HG02840 (cell line): ENCODE results near the gene GPR3.
"Not testable (repeated sequence)": the region's sequence is repeated elsewhere in the genome, so short reads cannot be mapped to it uniquely, and the experiment has no call there.

Experiments
- ATAC-seq: cut with Tn5 transposase; IDR thresholded peaks from one replicate; pipeline ENCODE4 v1.9.1; 2021; ENCODE audit warnings: mild to moderate bottlenecking, moderate library complexity, moderate number of reproducible peaks; ENCODE audit not compliant: unreplicated experiment, low FRiP score

GPR3 gene

DNA sequence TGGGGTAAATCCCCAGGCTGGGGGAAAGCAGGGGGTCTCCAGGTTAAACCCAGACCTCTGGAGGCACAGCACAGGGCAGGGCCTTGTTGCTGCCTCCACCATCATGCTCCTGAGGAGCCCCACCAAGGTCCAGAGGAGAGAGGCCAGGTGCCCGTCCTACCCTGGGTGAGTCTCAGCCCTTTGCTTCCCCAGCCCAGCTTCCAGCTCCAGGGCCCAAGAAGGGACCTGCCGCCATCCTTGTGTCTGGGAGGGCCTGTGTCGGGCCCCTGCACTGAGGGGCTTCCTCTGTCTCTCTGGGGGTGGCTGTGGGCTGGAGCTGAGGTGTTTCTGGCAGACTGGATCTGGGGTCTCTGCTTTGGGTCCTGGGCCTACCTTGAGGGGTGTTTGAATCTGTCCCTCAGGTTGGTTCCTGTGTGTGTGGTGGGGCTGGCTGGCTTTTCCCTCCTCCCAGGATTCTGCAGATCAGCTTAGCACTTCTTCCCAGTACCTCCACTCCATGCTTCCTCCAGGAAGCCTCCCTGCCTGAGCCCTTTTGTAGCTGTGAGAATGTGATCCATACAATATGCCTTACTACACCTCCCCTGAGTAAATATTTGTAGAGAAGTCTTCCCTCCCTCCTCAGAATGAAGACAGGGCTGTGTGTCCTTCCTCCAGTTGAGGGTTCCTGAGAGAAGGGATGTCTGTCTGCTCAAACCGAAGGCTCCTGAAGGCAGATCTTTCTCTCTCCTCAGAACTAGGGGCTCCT is 6.2 kb downstream of the GPR3 start:
- no peak for ATAC-seq

DNA sequence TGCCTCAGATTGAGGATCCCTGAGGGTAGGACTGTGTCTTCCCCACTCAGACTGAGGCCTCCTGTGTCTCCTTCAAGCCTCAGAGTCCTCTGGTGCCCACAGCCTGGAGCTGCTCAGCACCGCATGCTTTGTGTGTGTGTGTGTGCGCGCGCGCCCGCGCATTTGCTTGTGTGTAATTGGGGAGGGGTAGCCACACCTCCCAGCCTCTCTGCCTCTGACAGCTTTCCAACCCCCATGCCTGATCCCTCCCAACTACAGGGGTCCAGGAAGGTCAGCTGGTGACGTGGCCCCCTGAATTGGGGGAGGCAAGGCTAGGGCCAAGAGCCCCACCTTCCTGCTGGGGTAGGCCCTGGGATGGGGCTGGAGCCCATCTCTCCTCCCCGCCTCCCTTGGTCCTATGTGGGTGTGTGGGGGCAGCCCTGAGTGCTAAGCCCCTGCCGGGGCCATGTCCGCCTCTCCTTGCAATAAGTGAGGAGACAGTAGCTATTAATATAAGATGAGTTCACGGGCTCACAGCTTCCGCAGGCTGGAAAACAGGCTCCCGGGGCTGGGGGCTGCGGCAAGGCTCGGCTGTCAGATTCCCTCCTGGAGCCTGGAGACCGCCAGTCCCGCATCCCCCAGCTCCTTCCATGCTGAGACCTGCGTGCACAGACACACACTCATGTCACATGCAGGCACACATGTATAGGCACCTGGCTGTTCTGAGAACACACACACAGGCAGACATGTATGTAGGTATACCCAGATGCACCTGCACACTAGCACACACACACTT is 7.0 kb downstream of the GPR3 start:
- ATAC-seq = no peak

DNA sequence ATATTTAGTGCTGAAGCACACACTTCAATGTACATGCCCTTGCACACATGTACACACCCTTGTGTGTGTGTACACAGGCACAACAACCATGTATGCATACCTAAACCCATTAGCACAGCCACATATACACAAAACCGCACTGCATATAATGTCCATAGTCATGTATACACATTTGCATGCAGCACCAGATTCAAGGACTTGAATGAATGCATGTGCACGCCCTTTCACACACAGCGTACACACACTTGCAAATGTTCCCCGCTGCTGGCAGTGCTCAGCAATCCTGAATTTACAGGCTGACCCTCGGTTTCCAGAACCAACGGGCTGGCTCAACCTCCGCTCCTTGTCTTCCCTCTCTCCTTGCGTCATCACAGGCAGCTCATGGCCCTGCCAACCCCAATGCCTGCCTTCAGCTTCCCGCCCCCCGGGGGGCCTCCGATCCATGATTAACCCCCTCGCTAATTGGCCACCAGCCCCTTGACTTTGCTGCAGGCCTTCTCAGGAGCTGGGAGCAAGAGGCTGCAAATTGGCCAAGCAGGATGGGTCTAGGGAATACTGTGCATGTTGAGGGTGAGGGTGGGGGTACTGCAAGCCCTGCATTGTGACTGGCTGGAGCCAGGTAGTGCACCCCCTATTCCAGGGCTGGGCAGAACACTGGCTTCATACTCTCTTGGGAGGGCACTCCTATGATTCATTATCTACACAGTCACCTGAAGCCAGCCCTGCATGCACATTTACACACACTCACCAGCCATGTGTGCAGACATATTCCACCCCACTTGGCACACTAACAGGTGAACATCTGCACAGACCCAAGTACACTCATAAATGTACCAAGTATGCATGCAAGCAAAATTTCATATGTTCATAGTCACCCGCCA is 7.9 kb downstream of the GPR3 start:
- no peak for ATAC-seq

DNA sequence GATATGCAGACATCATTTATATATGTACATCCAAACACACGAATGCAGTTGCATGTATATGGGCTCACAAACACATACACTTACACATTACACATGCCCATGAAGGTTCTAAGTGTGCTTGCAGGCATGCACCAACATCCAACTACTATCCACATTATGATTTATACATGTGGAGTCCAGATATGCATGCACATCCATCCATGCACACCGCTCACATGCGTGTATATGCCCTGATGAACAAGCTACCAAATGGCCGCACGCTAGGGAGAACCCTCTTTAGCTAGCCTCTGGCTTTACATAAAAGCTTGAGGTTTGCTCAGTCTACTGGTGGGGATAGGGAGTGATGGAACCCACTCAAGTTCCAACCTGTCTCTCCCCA is 8.5 kb downstream of the GPR3 start:
- no peak for ATAC-seq

DNA sequence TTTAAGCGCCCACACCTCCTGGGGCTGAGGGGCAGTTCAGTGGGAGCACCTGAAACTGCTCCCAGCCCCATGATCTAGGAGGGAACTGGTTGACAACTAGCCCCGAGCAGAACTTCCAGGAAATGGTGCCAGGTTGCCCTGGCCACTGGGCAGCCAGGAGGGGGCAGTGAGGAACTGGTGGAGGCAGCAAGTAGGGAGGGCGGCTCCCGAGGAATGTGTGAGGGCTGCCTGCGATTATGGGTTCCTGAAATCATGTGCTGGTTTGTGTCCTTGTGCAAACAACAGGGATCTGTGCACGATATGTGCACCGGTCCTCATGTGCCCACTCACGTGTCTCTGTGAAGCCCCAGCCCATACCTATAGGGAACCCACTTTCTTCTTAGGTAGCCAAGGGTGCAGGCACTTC is 9.9 kb downstream of the GPR3 start:
- no peak for ATAC-seq

DNA sequence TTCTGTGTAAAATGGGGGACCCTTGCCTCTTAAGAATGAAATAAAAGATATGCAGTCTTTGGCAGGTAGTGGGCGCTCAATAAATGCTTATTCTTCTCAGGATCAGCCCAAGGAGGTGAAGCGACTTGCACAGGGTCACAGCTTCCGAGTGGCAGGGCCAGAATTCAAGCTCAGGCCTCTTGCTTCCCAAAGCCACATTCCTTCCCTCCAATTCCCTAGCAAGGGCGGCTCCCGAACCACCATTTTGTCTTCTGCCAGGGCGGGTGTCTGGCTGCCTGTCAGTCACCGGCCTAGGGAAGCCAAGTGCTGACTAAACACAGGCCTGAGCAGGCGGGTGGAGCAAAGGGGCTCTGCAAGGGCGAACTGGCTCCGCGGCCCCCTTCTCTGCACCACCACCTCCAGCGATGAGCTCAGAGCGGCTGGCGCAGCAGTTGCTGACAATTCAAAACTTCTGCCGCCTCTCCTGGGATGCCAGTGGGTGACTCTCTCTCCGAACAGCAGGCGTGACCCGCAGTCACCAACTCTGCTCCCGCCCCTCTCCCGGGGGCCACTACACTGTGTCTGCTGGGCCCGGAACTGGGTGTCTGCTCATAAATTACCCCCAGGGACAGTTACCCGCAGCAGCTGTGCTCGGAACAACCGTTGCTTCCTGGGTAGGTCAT is 10.8 kb downstream of the GPR3 start:
- no peak for ATAC-seq

DNA sequence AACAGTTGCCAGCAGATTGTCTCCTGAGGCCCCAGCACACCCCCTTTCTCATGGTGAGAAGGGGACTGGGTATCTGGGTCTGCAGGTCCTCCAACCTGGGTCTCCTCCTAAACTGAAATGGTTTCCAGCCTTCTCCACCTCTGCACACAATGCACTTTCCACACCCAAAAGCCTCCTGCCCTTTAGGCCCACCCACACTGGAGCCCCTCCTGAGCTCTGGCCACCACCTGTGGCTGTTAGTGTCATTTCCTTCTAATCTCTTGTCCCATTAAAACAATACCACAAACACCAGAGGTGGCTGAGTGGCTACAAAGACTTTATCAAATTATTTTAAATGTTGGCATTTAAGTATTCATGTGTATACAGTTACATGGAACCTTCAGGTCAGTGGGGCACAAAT is 11.5 kb downstream of the GPR3 start:
- no peak for ATAC-seq

DNA sequence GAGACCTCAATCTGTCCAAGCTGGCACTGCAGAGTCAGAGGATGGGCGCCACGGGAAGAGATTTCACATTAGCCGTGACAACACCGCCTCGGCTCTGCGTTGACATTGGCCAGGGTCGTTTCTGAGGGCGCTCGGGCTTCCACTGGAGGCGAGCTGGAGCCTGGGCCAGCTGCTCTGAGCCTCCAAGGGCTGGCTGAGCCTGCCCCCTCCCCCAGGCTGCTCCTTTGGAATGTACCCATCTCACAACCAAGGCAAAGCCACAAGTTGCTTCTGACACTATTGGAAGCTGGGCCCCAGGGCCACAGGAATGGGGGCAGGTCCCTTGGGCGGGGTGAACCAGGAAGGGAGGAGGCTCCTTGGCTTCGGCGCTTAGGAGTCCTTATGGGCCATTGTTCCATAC is 12.7 kb downstream of the GPR3 start:
- no peak for ATAC-seq

DNA sequence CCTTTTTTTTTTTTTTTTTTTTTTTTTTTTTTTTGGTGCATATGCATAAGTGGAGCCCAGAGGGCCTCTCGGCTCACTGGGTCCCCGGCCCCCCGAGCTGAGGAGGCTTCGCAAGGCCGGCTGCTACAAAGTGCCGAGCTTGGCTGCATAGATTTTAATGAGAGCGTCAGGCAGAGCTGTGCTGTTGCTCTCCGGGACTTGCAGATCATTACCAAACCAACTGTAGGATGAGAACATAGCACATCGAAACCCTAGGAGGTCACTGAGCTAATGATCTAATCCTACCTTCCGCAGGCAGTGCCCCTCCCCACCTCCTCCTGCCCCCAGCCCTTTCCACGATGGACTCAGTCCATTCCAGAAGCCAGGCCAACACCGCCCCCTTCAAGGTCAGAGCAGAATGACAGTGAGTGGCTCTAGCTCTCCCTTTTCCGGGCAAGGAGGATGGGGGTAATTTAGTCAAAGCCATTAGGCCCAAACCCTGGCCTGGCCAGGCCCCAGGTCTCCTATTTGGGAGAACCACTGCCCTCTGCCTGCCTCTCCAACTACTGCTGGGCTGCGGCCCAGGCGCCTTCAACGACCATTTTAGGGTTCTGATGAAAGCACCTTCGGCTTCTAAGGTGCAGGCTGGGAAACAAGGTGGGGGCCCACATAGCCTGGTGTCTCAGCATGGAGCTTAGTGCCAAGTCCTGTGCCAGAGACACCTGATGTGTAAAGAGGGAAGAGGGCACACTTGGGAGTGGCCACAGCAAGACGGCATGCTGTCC is 13.4 kb downstream of the GPR3 start:
- ATAC-seq = not testable (repeated sequence)

DNA sequence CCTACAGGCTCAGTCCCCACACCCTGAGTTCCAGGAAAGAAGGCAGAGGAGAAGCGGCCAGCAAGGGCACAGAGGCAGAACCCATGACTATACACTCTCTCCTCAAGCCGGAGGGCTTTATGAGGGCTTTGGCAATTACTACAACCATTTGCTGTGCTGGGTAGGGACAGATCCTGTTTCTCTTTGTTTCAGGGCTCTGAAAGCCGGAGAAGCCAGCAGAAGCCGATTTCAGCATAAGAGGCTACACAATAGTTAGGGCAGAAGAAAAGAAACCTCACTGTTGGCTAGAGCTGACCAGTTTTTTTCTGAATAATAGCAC is 13.9 kb downstream of the GPR3 start:
- no peak for ATAC-seq

DNA sequence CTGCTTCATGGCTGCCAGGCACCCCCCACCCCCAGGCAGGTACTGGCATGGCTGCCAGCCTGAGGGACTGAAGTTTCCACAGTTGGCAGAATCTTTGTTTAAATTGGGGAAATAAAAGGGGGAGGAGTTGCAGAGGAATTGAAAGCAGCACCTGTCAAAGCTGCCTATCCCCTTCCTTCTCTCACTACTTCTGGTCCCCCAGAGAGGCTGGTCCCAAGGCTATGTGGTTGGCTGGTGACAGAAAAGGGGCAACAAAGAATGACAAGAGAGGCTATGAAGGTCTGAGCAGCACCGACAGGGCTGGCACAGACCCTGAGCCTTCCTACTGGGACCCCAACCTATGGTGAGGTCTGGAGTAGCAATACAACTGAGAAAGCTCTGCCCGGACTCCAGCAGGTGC is 14.4 kb downstream of the GPR3 start:
- ATAC-seq = not testable (repeated sequence)

DNA sequence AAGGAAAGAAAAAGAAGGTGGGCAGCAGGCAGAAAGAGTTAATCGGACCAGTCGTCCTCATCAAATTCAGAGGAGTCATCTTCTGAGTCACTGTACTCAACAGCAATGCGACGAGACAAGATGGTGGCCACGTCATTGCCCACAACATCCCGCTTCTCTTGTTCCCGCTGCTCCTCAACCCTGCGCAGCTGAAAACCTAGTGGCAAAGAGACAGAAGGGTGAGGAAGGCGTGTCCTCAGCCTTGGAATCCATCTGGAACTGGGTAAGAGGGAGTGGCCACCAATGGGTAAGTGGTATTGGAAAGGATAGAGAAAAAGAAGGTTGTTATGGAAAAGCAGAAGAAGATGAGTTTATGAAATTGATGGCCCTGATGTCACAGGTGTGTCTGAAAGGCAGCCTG is 15.7 kb downstream of the GPR3 start:
- ATAC-seq = no peak

DNA sequence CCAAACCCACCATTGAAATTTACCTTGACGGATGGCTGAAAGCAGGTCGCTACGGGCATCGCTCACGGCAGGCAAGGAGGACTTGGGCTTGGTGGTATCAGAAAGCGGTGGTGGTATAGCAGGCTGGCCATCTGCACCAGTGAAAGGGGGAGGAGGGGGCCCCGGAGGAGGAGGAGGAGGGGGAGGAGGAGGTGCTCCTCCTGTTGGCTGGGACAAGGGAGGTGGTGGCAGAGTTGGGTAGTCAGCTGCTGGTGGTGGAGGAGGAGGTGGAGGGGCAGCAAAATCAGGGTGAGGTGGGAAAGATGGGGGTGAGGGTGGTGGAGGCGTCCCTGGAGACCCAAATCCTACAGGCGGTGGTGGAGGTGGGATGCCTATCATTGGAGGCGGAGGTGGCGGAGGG is 17.2 kb downstream of the GPR3 start:
- ATAC-seq = no peak

DNA sequence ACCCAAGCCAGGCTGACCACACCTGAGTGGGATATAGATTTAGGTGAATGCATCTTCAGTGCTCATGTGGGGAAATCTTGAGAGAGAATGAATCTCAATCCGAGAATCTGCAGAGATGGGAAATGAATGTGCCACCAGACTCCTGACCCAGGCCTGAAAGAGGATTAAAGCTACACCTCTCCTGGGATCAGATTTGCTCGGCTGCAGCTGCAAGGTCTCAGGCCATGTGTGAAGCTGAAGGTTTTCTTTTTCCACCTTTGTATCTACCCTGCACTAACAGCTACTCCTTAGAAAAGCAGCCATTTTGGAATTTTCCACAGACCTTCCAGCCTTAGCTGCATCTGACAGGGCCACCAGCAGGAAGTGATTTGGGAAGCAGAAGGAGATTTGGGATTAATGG is 18.3 kb downstream of the GPR3 start:
- no peak for ATAC-seq

DNA sequence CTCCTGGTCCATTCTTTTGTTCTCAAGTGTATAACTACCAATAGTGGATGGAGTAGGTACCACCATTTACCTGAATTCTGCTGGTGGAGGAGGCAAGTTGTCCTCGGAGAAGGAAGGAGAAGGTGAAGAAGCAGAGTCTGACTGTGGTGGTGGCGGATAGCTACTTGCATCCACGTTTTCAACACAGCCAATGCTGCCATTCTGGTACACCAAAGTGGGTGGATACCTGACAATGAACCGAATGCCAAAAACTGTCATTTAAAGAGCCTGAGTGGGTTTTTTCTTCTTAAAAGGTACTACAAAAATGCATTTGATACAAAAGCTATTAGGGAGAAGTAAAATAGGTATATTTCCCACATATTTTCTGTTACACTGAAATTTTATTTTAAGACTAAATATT is 20.1 kb downstream of the GPR3 start:
- no peak for ATAC-seq

DNA sequence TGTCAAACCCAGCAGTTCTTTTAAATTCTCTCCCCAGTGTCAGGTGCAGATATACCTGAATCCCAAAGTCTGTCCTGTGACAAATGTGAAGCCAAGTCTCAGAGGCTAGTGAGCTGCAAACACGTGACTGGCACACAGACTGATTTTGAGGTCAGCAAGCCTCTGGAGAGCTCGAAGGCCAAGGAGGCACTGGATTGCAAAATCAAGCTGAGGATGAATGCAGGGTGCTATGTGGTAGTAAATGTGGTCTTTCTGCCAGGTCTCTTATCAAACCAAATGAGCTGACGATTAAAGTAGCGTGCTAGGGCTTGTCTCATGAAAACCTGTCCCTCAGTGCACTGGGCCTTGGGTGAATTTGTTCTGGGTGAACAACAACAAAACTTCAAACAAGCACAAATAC is 20.6 kb downstream of the GPR3 start:
- ATAC-seq = no peak

DNA sequence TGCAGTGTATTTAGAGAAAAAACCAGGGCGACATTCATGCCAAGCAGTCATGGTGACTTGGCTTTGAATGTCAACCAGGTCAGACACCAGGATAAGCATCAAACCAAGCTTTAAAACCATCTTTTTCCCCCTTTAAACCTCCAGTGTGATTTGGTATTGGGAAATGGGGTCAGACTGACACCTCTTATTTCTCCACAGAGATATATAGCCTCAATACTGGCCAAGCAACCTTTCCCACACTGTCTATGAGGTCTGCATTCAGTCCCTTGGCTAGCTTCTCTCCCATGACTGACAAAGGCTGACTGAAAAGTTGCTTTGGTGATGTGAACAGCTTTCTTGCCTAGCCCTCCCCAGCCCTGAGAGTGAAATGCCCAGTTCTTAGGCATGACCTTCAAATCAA is 21.7 kb downstream of the GPR3 start:
- ATAC-seq = no peak

DNA sequence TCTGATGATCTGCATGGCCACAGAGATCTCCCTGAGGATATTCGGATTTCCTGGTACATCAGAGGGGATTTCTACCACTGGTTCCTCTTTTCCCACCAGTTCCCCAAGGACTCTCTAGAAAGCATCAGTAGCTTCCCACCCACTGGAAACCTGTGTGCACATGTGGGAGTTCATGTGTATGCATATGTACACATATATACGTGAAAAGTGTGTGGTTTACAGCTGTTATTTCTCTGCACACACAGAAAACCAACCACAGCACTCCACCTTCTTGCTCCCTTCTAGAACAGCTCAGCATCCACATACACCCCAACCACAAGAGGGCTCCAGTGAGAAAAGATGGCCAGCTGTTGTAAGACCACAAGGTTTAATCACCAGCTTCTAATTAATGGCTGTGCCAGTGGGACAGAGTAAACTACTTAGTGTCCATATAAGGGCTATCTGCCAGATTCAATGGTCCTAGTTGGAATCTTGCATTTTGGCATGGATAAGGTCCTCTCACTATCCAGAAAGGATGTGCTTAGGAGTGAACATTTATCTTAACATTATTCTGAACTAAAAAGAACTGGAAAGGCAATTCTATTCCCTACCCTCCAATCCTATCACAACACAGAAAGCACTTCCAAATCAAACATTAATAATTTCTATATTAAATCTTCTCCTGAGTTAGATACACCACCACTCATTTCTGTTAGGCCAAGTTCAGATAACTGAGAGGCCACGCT is 24.1 kb downstream of the GPR3 start:
- ATAC-seq = no peak

DNA sequence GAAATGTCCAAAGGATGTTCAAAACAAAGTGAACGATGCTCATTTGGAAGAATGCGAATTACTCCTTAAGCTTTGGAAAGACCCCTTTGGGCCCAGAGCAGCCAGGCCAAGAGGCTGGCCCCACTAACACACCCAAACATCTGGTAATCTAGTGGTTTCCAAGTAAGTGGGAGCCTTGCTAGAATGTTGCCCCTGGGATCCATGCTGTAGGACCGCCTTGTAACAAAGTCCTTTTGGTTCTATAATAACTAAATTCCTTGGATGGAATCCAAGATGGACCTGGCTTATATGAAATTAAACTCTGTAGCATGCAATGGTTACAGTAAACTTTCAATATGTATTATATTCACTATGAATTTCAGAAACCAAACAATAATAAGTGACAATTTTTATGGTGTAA is 25.3 kb downstream of the GPR3 start:
- no peak for ATAC-seq
